ENCODE measurements around the gene ATF7IP.
A peak's percentile ranks its signal among the peaks of the same experiment; 100 is the strongest.
"Not testable (repeated sequence)": the region's sequence is repeated elsewhere in the genome, so short reads cannot be mapped to it uniquely, and the experiment has no call there.

ATF7IP gene

GRCh38 chr12:14365294-14366208 is at the start of gene ATF7IP:
TSS of gene ATF7IP (plus strand) at chr12:14365682. CDS start at chr12:14423916, 58,234 bp downstream.
- DNase-seq (ENCODE audit: low read depth), result peak; percentile 94

- DNase-seq (ENCODE audit: low read depth), result no peak
These were observed 47.9 kb upstream of the ATF7IP start for GRCh38 chr12:14317362-14318146.

GRCh38 chr12:14319704-14320427 is 45.6 kb upstream of the ATF7IP start:
- DNase-seq (ENCODE audit: low read depth), result not testable (repeated sequence)

- DNase-seq (ENCODE audit: low read depth), result no peak
These were observed 43.1 kb upstream of the ATF7IP start for GRCh38 chr12:14322403-14322802.

GRCh38 chr12:14325716-14326343 is 39.7 kb upstream of the ATF7IP start:
- DNase-seq (ENCODE audit: low read depth), result no peak

- no peak for DNase-seq (ENCODE audit: low read depth)
These were observed 38.8 kb upstream of the ATF7IP start for GRCh38 chr12:14326699-14327098.

GRCh38 chr12:14327711-14328110 is 37.8 kb upstream of the ATF7IP start:
- DNase-seq (ENCODE audit: low read depth), result no peak

- DNase-seq (ENCODE audit: low read depth), result no peak
These were observed 33.0 kb upstream of the ATF7IP start for GRCh38 chr12:14332482-14332881.

- no peak for DNase-seq (ENCODE audit: low read depth)
These were observed 25.1 kb upstream of the ATF7IP start for GRCh38 chr12:14340371-14340770.

- not testable (repeated sequence) for DNase-seq (ENCODE audit: low read depth)
These were observed 14.0 kb upstream of the ATF7IP start for GRCh38 chr12:14351524-14351923.

- not testable (repeated sequence) for DNase-seq (ENCODE audit: low read depth)
These were observed 13.4 kb upstream of the ATF7IP start for GRCh38 chr12:14352066-14352465.

- not testable (repeated sequence) for DNase-seq (ENCODE audit: low read depth)
These were observed 10.8 kb upstream of the ATF7IP start for GRCh38 chr12:14354665-14355064.

- DNase-seq (ENCODE audit: low read depth), result no peak
These were observed 9.3 kb upstream of the ATF7IP start for GRCh38 chr12:14356147-14356546.

- DNase-seq (ENCODE audit: low read depth), result no peak
These were observed 8.0 kb upstream of the ATF7IP start for GRCh38 chr12:14357486-14357885.

GRCh38 chr12:14362352-14362751 is 3.1 kb upstream of the ATF7IP start:
- no peak for DNase-seq (ENCODE audit: low read depth)

- DNase-seq (ENCODE audit: low read depth), result no peak
These were observed 755 bp upstream of the ATF7IP start for GRCh38 chr12:14364583-14365271.

GRCh38 chr12:14366209-14367039 is 942 bp downstream of the ATF7IP start:
- DNase-seq (ENCODE audit: low read depth), result no peak

- DNase-seq (ENCODE audit: low read depth), result no peak
These were observed 1.7 kb downstream of the ATF7IP start for GRCh38 chr12:14367040-14367661.

GRCh38 chr12:14369311-14369710 is 3.8 kb downstream of the ATF7IP start:
- DNase-seq (ENCODE audit: low read depth), result no peak

GRCh38 chr12:14373217-14373616 is 7.7 kb downstream of the ATF7IP start:
- no peak for DNase-seq (ENCODE audit: low read depth)
